ENCODE data around the gene DISC1.

The DISC1 gene

DNA sequence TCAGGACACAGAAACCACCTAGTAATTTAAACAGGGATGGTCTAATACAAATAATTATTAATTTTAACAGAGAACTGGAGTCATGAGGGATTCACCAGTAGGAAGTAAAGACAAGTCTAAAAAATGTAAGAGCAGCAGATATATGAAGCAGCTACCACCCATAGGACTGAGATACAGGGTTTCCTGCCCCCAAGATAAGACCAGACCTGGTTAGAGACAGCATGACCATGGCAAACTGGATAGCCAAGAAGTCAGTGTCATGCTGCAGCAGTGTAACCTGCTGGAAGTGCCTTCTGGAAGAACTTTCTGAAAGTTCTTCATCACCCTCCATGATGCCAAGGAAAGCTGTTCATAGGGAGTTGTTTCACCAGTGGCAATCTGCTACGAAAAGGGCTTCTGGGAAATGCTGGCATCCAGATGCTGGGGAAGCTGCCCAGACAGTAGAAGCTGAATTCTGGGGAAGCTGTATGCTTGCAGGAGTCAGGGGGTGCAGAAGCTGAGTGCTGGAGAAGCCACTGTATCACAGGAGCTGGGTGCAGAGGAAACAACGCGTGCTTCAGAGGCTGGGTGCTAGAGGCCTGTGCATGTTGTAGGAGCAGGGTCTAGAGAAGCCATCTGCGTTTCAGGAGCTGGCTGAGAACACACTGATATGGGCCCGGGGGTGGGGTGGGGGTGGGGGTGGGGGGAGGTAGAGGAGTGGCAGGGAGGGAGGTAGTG, 356.4 kb downstream of the DISC1 start:
- H3K9me3 Mint-ChIP-seq: peaks cover 2% of the 10 kb centered on the region
- no peak overlapping the region for H3K4me3 Mint-ChIP-seq
- peaks cover under 1% of the 10 kb centered on the region for H3K36me3 Mint-ChIP-seq (ENCODE audit: low read depth)
- no peak overlapping the region for H3K27ac Mint-ChIP-seq
- H3K4me1 Mint-ChIP-seq: peaks cover 8% of the 10 kb centered on the region
- TF ChIP-seq, protein P1, sequence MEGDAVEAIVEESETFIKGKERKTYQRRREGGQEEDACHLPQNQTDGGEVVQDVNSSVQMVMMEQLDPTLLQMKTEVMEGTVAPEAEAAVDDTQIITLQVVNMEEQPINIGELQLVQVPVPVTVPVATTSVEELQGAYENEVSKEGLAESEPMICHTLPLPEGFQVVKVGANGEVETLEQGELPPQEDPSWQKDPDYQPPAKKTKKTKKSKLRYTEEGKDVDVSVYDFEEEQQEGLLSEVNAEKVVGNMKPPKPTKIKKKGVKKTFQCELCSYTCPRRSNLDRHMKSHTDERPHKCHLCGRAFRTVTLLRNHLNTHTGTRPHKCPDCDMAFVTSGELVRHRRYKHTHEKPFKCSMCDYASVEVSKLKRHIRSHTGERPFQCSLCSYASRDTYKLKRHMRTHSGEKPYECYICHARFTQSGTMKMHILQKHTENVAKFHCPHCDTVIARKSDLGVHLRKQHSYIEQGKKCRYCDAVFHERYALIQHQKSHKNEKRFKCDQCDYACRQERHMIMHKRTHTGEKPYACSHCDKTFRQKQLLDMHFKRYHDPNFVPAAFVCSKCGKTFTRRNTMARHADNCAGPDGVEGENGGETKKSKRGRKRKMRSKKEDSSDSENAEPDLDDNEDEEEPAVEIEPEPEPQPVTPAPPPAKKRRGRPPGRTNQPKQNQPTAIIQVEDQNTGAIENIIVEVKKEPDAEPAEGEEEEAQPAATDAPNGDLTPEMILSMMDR (IDR thresholded peaks at IDR 0.05): no peak
- no peak for DNase-seq
- H3K27me3 Mint-ChIP-seq (ENCODE audit: low read depth, poor library complexity): no peaks in the 10 kb centered on the region

DNA sequence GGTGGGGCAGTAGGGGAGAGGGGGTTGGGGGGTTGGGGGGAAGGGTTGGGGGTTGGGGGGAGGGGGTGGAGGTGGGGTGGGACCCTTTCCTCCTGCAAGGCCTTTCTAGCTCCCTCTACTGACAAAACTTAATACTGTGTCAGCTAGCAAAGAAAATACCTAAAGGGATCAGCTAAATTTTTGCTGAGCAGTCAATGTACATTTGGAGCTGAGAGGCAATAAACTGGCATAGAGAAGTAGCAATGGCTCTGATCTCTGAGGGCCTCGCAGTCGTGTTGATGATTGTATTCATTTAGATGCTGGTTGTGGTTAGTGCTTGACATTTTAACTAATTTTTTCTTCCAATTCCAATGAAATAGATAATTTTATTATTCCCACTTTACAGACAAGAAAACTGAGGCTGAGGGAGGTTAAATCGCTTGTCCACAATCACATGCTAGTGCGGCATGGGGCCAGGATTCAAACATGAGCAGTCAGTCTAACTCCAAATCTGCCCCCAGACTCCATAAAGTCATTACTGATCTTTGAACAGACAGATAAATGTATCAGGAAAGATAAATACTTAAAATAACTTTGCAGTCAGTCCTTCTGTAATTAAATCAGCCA, 357.1 kb downstream of the DISC1 start:
- Mint-ChIP-seq H3K4me3 (no peak overlapping the region), H3K27me3 (ENCODE audit: low read depth, poor library complexity) (no peaks in the 10 kb centered on the region), H3K27ac (no peak overlapping the region), H3K9me3 (no peaks in the 10 kb centered on the region), H3K36me3 (ENCODE audit: low read depth) (no peaks in the 10 kb centered on the region), H3K4me1 (peaks cover 8% of the 10 kb centered on the region)
- no peak for DNase-seq
- TF ChIP-seq, protein P1 (IDR thresholded peaks at IDR 0.05): no peak

DNA sequence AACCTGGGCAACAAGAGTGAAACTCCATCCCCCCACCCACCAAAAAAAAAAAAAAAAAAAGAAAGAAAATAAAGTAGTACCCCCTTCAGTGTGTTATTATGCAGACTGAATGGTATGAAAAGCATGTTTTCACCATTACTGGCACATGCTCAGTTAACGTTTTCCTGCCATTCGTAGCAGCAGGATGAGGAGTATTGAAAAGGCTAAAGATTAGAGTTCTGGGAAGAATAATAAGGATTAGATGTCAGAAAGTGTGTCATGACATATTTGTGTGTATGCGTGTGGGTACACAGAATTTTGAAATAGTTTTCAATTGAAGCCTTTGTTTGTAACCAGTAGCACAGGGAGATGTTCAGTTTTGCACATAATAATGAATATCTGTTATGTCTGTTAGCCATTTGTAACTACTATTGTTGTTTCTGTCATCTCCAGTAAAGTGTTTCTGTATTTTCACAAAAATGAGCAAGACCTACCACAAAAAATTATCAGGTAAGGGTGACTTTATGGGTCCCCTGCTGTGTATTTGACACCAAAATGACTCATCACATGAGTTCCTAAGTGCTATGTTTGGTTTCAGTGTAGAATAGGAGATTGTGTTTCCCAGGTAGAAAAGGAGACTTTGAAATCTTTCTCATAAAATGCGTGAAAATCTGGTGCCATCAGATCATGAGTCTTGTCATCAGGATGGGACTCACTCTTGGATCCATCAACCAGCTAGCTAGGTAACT, 358.9 kb downstream of the DISC1 start:
- no peaks in the 10 kb centered on the region for H3K9me3 Mint-ChIP-seq
- no peak overlapping the region for H3K27ac Mint-ChIP-seq
- no peak for DNase-seq
- TF ChIP-seq, protein P1 (IDR thresholded peaks at IDR 0.05): no peak
- no peaks in the 10 kb centered on the region for H3K36me3 Mint-ChIP-seq (ENCODE audit: low read depth)
- no peaks in the 10 kb centered on the region for H3K27me3 Mint-ChIP-seq (ENCODE audit: low read depth, poor library complexity)
- H3K4me3 Mint-ChIP-seq: no peak overlapping the region
- H3K4me1 Mint-ChIP-seq: peaks cover 8% of the 10 kb centered on the region

DNA sequence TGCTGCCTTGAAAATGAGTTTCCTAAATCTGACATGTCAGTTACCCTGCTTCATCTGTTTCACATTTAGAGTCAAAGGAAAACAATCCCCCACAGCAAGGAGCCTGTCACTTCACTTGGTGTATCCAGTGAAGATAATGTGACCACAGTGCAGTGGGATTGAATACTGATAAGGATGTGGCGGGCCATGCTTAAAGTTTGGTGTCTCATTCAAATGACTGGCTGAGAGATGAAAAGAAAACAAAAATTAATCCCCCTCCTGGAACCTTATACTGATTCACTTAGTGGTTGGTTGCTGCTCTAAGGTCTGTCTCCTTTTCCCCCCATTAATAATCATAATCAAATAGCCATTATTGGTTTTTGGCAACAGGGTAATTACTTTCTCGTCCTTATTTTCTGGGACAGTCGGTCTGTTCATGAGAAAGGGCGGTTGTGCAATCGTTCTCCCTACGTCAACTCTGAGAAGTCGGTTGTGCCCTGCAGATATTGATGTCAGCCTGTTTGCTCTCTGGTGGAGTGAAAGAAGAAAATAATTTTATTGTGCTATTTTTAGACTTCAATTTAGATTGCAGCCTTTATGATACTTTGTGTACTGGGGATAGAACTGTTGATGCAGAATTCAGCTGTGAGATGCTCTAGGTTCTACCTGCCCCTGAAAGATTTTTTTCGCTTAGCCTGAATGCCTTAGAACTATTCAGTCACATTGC, 360.2 kb downstream of the DISC1 start:
- H3K36me3 Mint-ChIP-seq (ENCODE audit: low read depth): no peaks in the 10 kb centered on the region
- TF ChIP-seq, protein P1 (IDR thresholded peaks at IDR 0.05): no peak
- H3K27me3 Mint-ChIP-seq (ENCODE audit: low read depth, poor library complexity): no peaks in the 10 kb centered on the region
- H3K27ac Mint-ChIP-seq: no peak overlapping the region
- DNase-seq: no peak
- no peak overlapping the region for H3K4me3 Mint-ChIP-seq
- H3K9me3 Mint-ChIP-seq: no peaks in the 10 kb centered on the region
- peaks cover 8% of the 10 kb centered on the region for H3K4me1 Mint-ChIP-seq

DNA sequence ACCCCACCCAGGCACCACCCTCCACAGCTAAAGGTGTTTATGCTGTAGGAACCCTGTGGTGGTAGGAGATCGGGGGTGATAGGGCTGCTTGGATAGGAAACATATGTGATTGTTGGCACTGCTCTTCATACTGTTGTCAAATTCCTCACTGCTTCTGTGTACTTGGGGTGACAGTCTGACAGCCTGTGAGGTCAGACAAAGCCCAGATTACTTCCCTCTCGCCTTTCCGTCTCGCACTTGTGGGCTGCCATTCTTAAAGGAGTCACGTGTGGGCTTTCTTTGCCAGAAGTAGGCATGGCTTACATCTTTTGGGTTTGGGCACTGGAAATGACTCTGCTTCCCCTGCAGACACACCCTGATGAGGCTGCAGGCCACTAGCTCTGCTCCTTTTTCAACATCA, 363.8 kb downstream of the DISC1 start:
- Mint-ChIP-seq H3K4me3 (no peak overlapping the region), H3K27ac (no peak overlapping the region), H3K4me1 (peaks cover 8% of the 10 kb centered on the region), H3K9me3 (no peaks in the 10 kb centered on the region), H3K27me3 (ENCODE audit: low read depth, poor library complexity) (no peaks in the 10 kb centered on the region), H3K36me3 (ENCODE audit: low read depth) (no peaks in the 10 kb centered on the region)
- TF ChIP-seq, protein P1 (IDR thresholded peaks at IDR 0.05): no peak
- no peak for DNase-seq
